ENCODE data around the gene PSMA5.

The PSMA5 gene

GRCh38 chr1:109393617-109394233, 32.5 kb downstream of the PSMA5 start:
- Histone ChIP-seq H3K4me1 (ENCODE audit: control insufficient read depth, low read length) (peaks cover 69% of the 10 kb centered on the region), H3K36me3 (ENCODE audit: control insufficient read depth, low read length) (no peaks in the 10 kb centered on the region), H3F3A (ENCODE audit: control insufficient read depth, insufficient read depth) (peaks cover 14% of the 10 kb centered on the region), H3K4me3 (ENCODE audit: low read length) (peak overlapping the region; percentile 53), H3K9me2 (replicated peaks; ENCODE audit: control insufficient read depth, low read length) (no peaks in the 10 kb centered on the region), H3K79me2 (ENCODE audit: control insufficient read depth, low read length) (peaks cover 60% of the 10 kb centered on the region), H3K27me3 (ENCODE audit: control insufficient read depth, low read length) (no peaks in the 10 kb centered on the region), H4K20me1 (ENCODE audit: control insufficient read depth, insufficient read depth, low read depth, low read length) (no peaks in the 10 kb centered on the region), H3K4me2 (ENCODE audit: low read length) (peak overlapping the region; percentile 80), H3K27ac (ENCODE audit: low read depth, low read length) (peak overlapping the region; percentile 57), H3K9me3 (ENCODE audit: control insufficient read depth, insufficient read depth, low read length) (no peaks in the 10 kb centered on the region)
- no peak for TF ChIP-seq EZH2phosphoT487 (IDR thresholded peaks at IDR 0.05; ENCODE audit: borderline replicate concordance, low read length)
- TF ChIP-seq, protein P1, sequence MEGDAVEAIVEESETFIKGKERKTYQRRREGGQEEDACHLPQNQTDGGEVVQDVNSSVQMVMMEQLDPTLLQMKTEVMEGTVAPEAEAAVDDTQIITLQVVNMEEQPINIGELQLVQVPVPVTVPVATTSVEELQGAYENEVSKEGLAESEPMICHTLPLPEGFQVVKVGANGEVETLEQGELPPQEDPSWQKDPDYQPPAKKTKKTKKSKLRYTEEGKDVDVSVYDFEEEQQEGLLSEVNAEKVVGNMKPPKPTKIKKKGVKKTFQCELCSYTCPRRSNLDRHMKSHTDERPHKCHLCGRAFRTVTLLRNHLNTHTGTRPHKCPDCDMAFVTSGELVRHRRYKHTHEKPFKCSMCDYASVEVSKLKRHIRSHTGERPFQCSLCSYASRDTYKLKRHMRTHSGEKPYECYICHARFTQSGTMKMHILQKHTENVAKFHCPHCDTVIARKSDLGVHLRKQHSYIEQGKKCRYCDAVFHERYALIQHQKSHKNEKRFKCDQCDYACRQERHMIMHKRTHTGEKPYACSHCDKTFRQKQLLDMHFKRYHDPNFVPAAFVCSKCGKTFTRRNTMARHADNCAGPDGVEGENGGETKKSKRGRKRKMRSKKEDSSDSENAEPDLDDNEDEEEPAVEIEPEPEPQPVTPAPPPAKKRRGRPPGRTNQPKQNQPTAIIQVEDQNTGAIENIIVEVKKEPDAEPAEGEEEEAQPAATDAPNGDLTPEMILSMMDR (IDR thresholded peaks at IDR 0.05; ENCODE audit: low read depth, low read length, poor library complexity, severe bottlenecking), result no peak

DNA sequence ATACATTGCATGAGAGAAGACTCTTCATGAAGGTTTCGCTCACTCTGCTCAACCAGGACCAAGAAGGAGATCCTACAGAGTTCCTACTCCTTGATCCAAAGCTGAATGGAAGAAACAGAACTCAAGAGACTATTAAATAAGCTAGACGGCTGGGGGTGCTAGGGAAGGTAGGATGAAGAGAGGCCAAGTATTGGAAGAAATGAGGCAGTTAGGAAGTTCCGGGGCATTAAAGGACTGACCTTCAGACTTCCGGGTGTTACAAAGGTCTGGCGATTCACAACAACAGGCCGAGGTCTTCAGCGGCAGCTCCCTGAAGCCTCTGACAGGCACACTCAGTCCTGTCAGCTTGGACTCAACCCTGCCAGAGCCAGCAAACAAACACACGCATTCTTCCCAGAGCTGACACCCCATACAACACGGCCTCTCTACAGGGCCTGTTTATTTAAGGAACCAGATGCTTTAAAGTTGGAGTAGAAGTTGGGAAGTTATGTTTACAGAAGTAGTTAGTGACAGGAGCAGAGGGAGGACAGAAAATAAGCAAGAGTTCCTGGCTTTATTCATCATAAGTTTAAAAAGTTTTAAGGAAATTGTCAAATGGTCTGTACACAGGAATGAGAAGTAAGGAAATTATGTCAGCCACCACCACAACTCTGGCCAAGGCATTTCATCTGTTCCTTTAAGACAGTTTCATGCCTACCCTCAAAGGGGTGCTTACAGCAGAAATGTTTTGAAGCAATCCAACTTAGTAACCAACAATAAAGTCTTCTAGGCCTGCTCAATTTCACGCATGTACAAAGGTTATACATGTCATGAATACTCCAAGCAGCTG, 33.2 kb downstream of the PSMA5 start:
- Histone ChIP-seq H4K20me1 (ENCODE audit: control insufficient read depth, insufficient read depth, low read depth, low read length) (no peaks in the 10 kb centered on the region), H3K9me3 (ENCODE audit: control insufficient read depth, insufficient read depth, low read length) (no peaks in the 10 kb centered on the region), H3K4me1 (ENCODE audit: control insufficient read depth, low read length) (peaks cover 64% of the 10 kb centered on the region), H3K36me3 (ENCODE audit: control insufficient read depth, low read length) (no peaks in the 10 kb centered on the region), H3F3A (ENCODE audit: control insufficient read depth, insufficient read depth) (peaks cover 10% of the 10 kb centered on the region; the same call in 1 of the 2 replicates), H3K9me2 (replicated peaks; ENCODE audit: control insufficient read depth, low read length) (no peaks in the 10 kb centered on the region), H3K27me3 (ENCODE audit: control insufficient read depth, low read length) (no peaks in the 10 kb centered on the region), H3K4me3 (ENCODE audit: low read length) (peak overlapping the region; percentile 53), H3K4me2 (ENCODE audit: low read length) (peak overlapping the region; percentile 80), H3K79me2 (ENCODE audit: control insufficient read depth, low read length) (peaks cover 68% of the 10 kb centered on the region), H3K27ac (ENCODE audit: low read depth, low read length) (peak overlapping the region; percentile 57)
- TF ChIP-seq EZH2phosphoT487 (IDR thresholded peaks at IDR 0.05; ENCODE audit: borderline replicate concordance, low read length), result no peak
- TF ChIP-seq, protein P1 (IDR thresholded peaks at IDR 0.05; ENCODE audit: low read depth, low read length, poor library complexity, severe bottlenecking), result no peak

DNA sequence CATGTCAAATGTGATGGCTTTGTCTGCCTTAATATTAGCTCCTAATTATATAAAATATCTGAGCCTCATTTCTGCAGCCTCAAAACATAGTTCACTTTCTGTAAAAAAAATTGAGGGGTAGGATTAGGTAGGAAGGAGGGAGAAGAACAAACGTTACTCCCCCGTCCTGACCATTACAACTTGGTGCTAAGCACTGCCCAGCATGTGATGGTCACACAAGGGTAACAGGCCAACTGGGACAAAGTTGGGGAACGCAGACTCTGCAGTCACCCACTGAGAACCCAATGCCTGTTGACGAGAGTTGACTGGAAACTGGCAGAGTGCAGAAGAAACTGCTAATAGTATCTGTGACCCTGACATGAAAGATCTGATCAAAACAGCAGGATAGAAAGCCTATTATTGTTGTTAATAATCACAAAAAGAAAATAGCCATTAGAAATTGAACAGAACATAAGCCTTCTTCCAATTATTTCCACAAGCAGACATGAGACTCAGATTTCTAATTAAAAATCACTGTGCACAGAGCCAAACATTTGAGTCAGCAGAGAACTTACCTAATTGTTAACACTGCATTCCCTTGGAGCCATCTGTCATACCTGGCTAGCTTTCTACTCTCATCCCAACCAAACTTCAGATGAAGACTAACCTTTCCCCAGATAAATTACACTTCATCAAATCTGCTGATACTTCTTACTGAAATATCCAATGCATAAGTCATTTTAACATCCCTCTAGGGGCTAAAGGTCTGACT, 34.0 kb downstream of the PSMA5 start:
- Histone ChIP-seq H3K79me2 (ENCODE audit: control insufficient read depth, low read length) (peaks cover 69% of the 10 kb centered on the region), H3F3A (ENCODE audit: control insufficient read depth, insufficient read depth) (peaks cover 10% of the 10 kb centered on the region; the same call in 1 of the 2 replicates), H3K4me2 (ENCODE audit: low read length) (peak overlapping the region; percentile 80), H3K27me3 (ENCODE audit: control insufficient read depth, low read length) (no peaks in the 10 kb centered on the region), H3K4me3 (ENCODE audit: low read length) (peak overlapping the region; percentile 53), H3K9me2 (replicated peaks; ENCODE audit: control insufficient read depth, low read length) (no peaks in the 10 kb centered on the region), H3K4me1 (ENCODE audit: control insufficient read depth, low read length) (peaks cover 64% of the 10 kb centered on the region), H4K20me1 (ENCODE audit: control insufficient read depth, insufficient read depth, low read depth, low read length) (no peaks in the 10 kb centered on the region), H3K9me3 (ENCODE audit: control insufficient read depth, insufficient read depth, low read length) (no peaks in the 10 kb centered on the region), H3K36me3 (ENCODE audit: control insufficient read depth, low read length) (no peaks in the 10 kb centered on the region), H3K27ac (ENCODE audit: low read depth, low read length) (peak overlapping the region; percentile 57)
- TF ChIP-seq, protein P1 (IDR thresholded peaks at IDR 0.05; ENCODE audit: low read depth, low read length, poor library complexity, severe bottlenecking), result no peak
- TF ChIP-seq EZH2phosphoT487 (IDR thresholded peaks at IDR 0.05; ENCODE audit: borderline replicate concordance, low read length), result no peak
